GM12873 (cell line): ENCODE results near the gene TMEM81.

Experiments used
- TF ChIP-seq, protein P1 (sequence below): IDR thresholded peaks from 2 replicates; pipeline ENCODE4 v1.5.1; 2012; ENCODE audit warnings: low read depth, mild to moderate bottlenecking, moderate library complexity, low read length, control low read depth; ENCODE audit not compliant: insufficient read depth; ENCODE audit errors: missing control alignments

TMEM81 gene

GRCh38 chr1:205077158-205077933 lies 6.9 kb downstream of the TMEM81 start:
- TF ChIP-seq, protein P1, sequence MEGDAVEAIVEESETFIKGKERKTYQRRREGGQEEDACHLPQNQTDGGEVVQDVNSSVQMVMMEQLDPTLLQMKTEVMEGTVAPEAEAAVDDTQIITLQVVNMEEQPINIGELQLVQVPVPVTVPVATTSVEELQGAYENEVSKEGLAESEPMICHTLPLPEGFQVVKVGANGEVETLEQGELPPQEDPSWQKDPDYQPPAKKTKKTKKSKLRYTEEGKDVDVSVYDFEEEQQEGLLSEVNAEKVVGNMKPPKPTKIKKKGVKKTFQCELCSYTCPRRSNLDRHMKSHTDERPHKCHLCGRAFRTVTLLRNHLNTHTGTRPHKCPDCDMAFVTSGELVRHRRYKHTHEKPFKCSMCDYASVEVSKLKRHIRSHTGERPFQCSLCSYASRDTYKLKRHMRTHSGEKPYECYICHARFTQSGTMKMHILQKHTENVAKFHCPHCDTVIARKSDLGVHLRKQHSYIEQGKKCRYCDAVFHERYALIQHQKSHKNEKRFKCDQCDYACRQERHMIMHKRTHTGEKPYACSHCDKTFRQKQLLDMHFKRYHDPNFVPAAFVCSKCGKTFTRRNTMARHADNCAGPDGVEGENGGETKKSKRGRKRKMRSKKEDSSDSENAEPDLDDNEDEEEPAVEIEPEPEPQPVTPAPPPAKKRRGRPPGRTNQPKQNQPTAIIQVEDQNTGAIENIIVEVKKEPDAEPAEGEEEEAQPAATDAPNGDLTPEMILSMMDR = no peak

DNA sequence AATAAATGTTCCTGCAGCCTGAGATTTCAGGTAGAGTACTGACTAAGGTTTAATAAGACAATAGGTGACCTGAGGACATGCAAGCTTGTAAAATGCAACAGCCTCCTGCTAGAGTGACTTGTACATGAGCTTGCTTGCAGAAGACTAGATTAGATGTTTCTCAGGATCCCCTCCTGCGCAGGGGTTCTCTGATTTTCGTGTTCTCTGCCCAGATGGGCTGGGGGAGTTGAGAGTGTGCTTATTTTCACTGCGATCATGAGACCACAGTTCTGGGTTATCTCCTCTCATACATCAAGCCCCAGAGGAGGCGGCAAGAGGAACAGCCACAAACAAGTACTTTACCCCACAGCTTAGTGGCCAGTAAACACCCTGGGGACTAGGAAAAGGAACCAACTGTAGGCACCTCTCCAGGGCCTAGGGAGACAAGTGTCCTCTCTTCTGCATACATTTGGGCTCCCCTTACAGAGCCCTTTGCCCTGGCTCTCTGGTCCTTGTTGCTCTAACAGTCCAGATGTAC lies 8.0 kb downstream of the TMEM81 start:
- TF ChIP-seq, protein P1 = no peak

GRCh38 chr1:205075642-205076155 lies 8.6 kb downstream of the TMEM81 start:
- TF ChIP-seq, protein P1 = no peak

DNA sequence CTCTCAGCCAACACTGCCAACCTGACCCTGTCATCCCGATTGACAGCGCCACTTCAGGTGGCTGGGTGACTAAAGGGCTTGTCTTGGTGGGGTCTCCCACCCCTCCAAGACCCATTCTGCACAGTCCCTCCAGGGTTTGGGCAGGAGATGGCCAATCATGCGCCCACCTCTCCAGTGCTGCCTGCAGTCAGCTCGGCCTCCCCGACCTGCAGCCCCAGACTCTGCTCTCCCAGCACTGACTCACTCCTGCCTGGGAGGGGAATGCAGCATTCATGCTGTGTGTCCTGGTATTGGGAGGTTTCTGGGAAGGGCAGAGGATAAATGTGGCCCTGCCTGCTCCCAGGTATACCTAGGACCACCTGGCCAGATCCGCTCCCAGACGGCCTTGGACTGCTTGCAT lies 9.7 kb downstream of the TMEM81 start:
- TF ChIP-seq, protein P1 = no peak

DNA sequence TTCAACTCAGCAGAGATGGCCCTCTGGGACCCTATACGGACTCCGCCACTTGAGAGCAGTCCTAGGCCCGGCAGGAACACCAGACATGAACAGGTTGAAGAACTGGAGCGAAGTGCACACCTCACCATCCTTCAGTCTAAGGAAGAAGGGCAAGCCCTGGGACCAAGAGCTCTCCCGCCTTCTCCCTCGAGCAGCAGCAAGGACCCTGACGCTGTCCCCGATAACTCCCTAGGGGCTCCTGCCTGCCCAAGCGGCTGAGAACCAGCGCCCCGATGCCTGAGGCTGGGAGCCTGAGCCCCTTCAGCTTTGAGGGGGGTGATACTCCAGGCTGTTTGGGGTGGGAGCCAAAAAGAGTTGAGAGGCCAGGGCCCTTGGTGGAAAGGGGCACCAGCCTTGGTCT lies 10.2 kb downstream of the TMEM81 start:
- TF ChIP-seq, protein P1 = no peak

- TF ChIP-seq, protein P1 = no peak
Observed at GRCh38 chr1:205073511-205073910, 10.7 kb downstream of the TMEM81 start.

DNA sequence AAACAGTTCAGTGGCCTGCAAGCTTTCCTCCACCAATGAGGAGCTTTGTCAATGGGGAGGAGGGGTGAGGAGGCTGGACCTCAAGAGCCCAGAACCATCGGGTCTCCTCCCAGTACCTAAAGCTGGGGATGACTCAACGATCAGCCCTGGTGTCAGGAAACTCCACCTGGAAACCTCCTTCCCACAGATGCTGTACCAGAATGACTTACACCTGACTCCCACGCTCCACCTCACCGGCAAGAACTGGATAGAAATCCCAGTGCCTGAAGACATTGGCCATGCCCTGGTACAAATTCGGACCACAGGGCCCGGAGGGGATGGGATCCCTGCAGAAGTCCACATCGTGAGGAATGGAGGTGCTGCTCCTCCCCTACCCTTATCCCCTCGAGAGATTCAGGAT lies 11.4 kb downstream of the TMEM81 start:
- TF ChIP-seq, protein P1 = no peak
